Liver (tissue), 9 donors: Measurements from ENCODE around the gene AKT3. TPM values are rescaled to one million over a fixed set of nuclear protein-coding genes. Genes with fewer than 3 reads are reported as not detected.
A peak's percentile ranks its signal among the peaks of the same experiment; 100 is the strongest.

ENCODE experiments used
- DNase-seq: peaks from one replicate; pipeline ENCODE4 v3.0.0-alpha.2; 2017; ENCODE audit warnings: low spot score
- H3K27ac ChIP-seq, 2 donors: one replicate each; pipeline ENCODE4 v1.7.0; 2013; ENCODE audit warnings: inconsistent platforms in 2 of 2, low read length in 2 of 2, control low read depth in 1 of 2, low read depth in 1 of 2, mild to moderate bottlenecking in 1 of 2
- H3K27me3 ChIP-seq, 4 donors: one replicate each; pipeline versions ENCODE4 v1.6.1 to v1.7.0; 2013; ENCODE audit warnings: low read length in 3 of 4, inconsistent platforms in 1 of 4, mild to moderate bottlenecking in 1 of 4, moderate library complexity in 1 of 4; ENCODE audit not compliant: control insufficient read depth in 4 of 4, insufficient read depth in 4 of 4
- H3K36me3 ChIP-seq, 4 donors: one replicate each; pipeline versions ENCODE4 v1.6.1 to v1.7.0; 2013; ENCODE audit warnings: low read length in 3 of 4, mild to moderate bottlenecking in 3 of 4, low read depth in 1 of 4, moderate library complexity in 1 of 4; ENCODE audit not compliant: control insufficient read depth in 4 of 4, insufficient read depth in 3 of 4
- H3K4me1 ChIP-seq, 4 donors: one replicate each; pipeline versions ENCODE4 v1.6.1 to v1.7.0; 2013; ENCODE audit warnings: low read length in 3 of 4, mild to moderate bottlenecking in 3 of 4, moderate library complexity in 1 of 4; ENCODE audit not compliant: control insufficient read depth in 4 of 4, insufficient read depth in 4 of 4
- H3K4me3 ChIP-seq, 3 donors: one replicate each; pipeline versions ENCODE4 v1.6.1 to v1.7.0; 2013; ENCODE audit warnings: low read length in 3 of 3, control low read depth in 1 of 3, low read depth in 1 of 3, mild to moderate bottlenecking in 1 of 3
- H3K9ac ChIP-seq, 2 donors: one replicate each; pipeline ENCODE4 v1.7.0; 2013; ENCODE audit warnings: low read length in 2 of 2, mild to moderate bottlenecking in 2 of 2, moderate library complexity in 2 of 2, control low read depth in 1 of 2, low read depth in 1 of 2
- H3K9me3 ChIP-seq, 4 donors: one replicate each; pipeline versions ENCODE4 v1.6.1 to v1.7.0; 2013; ENCODE audit warnings: low read length in 3 of 4; ENCODE audit not compliant: control insufficient read depth in 4 of 4
- EGR1 ChIP-seq, 2 donors: IDR thresholded peaks; 2 replicates each; pipeline ENCODE4 v1.6.1; 2016 to 2018; ENCODE audit warnings: antibody characterized with exemption in 2 of 2, low read depth in 2 of 2
- FOXA1 ChIP-seq: IDR thresholded peaks from 2 replicates; pipeline ENCODE4 v1.6.1; 2016; ENCODE audit warnings: antibody characterized with exemption
- GABPA ChIP-seq, 2 donors: IDR thresholded peaks in 1 of 2; conservative IDR thresholded peaks in 1 of 2; 2 replicates each; pipeline ENCODE4 v1.6.1; 2016; ENCODE audit warnings: antibody characterized with exemption in 2 of 2, mild to moderate bottlenecking in 1 of 2, moderate library complexity in 1 of 2
- HNF4A ChIP-seq, 2 donors: conservative IDR thresholded peaks; 2 replicates each; pipeline ENCODE4 v1.6.1; 2016; ENCODE audit warnings: antibody characterized with exemption in 2 of 2, mild to moderate bottlenecking in 2 of 2
- HNF4G ChIP-seq: IDR thresholded peaks from 2 replicates; pipeline ENCODE4 v1.6.1; 2016; ENCODE audit warnings: antibody characterized with exemption
- JUND ChIP-seq, 2 donors: IDR thresholded peaks; 2 replicates each; pipeline ENCODE4 v1.6.1; 2016; ENCODE audit warnings: antibody characterized with exemption in 2 of 2
- NR2F2 ChIP-seq: IDR thresholded peaks from 2 replicates; pipeline ENCODE4 v1.6.1; 2016; ENCODE audit warnings: antibody characterized with exemption
- RAD21 ChIP-seq, 2 donors: IDR thresholded peaks; 2 replicates each; pipeline ENCODE4 v1.6.1; 2016; ENCODE audit warnings: antibody characterized with exemption in 2 of 2, mild to moderate bottlenecking in 2 of 2
- RXRA ChIP-seq, 2 donors: IDR thresholded peaks; 2 replicates each; pipeline ENCODE4 v1.6.1; 2017 to 2018; ENCODE audit warnings: antibody characterized with exemption in 2 of 2, mild to moderate bottlenecking in 1 of 2
- SP1 ChIP-seq: IDR thresholded peaks from 2 replicates; pipeline ENCODE4 v1.6.1; 2018; ENCODE audit warnings: antibody characterized with exemption, mild to moderate bottlenecking
- TAF1 ChIP-seq: conservative IDR thresholded peaks from 2 replicates; pipeline ENCODE4 v1.6.1; 2016; ENCODE audit warnings: antibody characterized with exemption, mild to moderate bottlenecking
- YY1 ChIP-seq: IDR thresholded peaks from 2 replicates; pipeline ENCODE4 v1.6.1; 2016; ENCODE audit warnings: antibody characterized with exemption, mild to moderate bottlenecking
- WGBS: extraction: QIAGEN DNeasy Blood & Tissue Kit; methylation state at CpG from one replicate; pipeline ENCODE4 v1.1.7; 2013; 5-methylcytosine and 5-hydroxymethylcytosine counted together
- polyA plus RNA-seq, 2 donors: library from polyadenylated mRNA; stranded (reverse) in 1 of 2; unstranded in 1 of 2; fragments of 200-250 nt in 1 of 2; fragments of >200 nt in 1 of 2; fragmentation: Nextera tagmentation in 1 of 2; extraction: Ambion mirVana in 1 of 2; gene quantifications; one replicate each; pipeline versions ENCODE4 v1.2.1 to v1.2.3, GENCODE V29; 2013 to 2015
- total RNA-seq, 2 donors: library from RNA; depleted of rRNA; stranded (reverse); fragments of >200 nt; gene quantifications; one replicate each; pipeline ENCODE4 v1.2.3, GENCODE V29; 2014
- TF ChIP-seq, protein P1 (sequence below): IDR thresholded peaks from 2 replicates; pipeline ENCODE4 v1.6.1; 2016; ENCODE audit warnings: antibody characterized with exemption
- TF ChIP-seq, protein P2 (sequence below): IDR thresholded peaks from 2 replicates; pipeline ENCODE4 v1.6.1; 2016; ENCODE audit warnings: antibody characterized with exemption
- TF ChIP-seq, protein P3 (sequence below): fragments of 150-350 bp; IDR thresholded peaks from 2 replicates; pipeline ENCODE4 v1.5.1; 2017; ENCODE audit warnings: improper control_type of control experiment, low read depth, low read length; ENCODE audit not compliant: missing input control
- TF ChIP-seq, protein P4 (sequence below): IDR thresholded peaks from 2 replicates; pipeline ENCODE4 v1.6.1; 2016; ENCODE audit warnings: antibody characterized with exemption
- TF ChIP-seq, protein P5 (sequence below): IDR thresholded peaks from 2 replicates; pipeline ENCODE4 v1.6.1; 2016; ENCODE audit warnings: antibody characterized with exemption, mild to moderate bottlenecking
- donor health status: healthy.
- donor health status: healthy.
- donor health status: healthy.
- donor health status: healthy.
- donor health status: healthy.

The AKT3 gene
- total and polyA plus RNA-seq, 4 donors: 1.7 to 7.6 (median 2.8) TPM

DNA sequence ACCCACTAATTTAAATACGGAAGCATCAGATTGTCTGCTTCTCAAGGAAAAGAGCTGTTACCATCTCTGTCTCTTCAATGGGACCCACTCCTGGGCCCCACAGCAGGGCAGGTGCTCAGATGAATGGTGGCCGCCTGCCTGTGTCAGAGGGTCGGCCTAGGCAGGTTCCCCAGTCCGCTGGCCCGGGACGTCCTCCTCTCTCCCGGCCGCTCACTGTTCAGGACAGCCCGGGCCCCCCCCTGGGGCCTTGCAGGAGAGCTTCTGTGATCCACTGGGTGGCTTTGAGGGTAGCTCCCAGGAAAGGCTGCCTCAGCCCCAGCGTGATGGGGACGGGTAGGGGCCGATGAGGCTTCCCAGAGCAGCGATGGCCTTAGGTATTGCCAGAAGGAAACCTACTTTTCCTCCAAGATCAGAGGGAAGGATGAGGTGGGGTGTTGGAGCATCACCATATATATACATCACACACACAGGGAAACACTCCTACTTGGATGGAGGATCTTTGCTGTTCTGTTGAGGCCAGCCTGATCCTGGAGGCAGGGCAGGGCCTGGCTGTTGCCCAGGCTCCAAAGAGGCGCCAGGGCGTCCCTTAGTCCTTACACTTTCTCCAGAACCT lies 362.9 kb downstream of the AKT3 start:
- Histone ChIP-seq H3K27me3 (no peaks in the 10 kb centered on the region), H3K9me3 (no peaks in the 10 kb centered on the region), H3K27ac (no peak overlapping the region), H3K9ac (no peak overlapping the region), H3K4me3 (no peak overlapping the region), H3K4me1 (peaks cover 0 to 13% (median 7%) of the 10 kb centered on the region in 4 donors), H3K36me3 (no peaks in the 10 kb centered on the region)
- TF ChIP-seq JUND (IDR thresholded peaks at IDR 0.05) (no peak), YY1 (no peak), RXRA (IDR thresholded peaks at IDR 0.05) (no peak), RAD21 (IDR thresholded peaks at IDR 0.05) (no peak), GABPA (IDR thresholded peaks at IDR 0.05 in 1 of 2, conservative IDR thresholded peaks at IDR 0.05 in 1 of 2) (no peak), HNF4G (no peak), HNF4A (conservative IDR thresholded peaks at IDR 0.05) (no peak), FOXA1 (no peak), SP1 (no peak), NR2F2 (no peak), TAF1 (no peak)
- TF ChIP-seq, protein P1, sequence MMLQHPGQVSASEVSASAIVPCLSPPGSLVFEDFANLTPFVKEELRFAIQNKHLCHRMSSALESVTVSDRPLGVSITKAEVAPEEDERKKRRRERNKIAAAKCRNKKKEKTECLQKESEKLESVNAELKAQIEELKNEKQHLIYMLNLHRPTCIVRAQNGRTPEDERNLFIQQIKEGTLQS: no peak
- TF ChIP-seq, protein P2, sequence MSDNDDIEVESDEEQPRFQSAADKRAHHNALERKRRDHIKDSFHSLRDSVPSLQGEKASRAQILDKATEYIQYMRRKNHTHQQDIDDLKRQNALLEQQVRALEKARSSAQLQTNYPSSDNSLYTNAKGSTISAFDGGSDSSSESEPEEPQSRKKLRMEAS: no peak
- TF ChIP-seq, protein P3, sequence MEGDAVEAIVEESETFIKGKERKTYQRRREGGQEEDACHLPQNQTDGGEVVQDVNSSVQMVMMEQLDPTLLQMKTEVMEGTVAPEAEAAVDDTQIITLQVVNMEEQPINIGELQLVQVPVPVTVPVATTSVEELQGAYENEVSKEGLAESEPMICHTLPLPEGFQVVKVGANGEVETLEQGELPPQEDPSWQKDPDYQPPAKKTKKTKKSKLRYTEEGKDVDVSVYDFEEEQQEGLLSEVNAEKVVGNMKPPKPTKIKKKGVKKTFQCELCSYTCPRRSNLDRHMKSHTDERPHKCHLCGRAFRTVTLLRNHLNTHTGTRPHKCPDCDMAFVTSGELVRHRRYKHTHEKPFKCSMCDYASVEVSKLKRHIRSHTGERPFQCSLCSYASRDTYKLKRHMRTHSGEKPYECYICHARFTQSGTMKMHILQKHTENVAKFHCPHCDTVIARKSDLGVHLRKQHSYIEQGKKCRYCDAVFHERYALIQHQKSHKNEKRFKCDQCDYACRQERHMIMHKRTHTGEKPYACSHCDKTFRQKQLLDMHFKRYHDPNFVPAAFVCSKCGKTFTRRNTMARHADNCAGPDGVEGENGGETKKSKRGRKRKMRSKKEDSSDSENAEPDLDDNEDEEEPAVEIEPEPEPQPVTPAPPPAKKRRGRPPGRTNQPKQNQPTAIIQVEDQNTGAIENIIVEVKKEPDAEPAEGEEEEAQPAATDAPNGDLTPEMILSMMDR: no peak
- 98% methylated on average over 15 of the region's 15 CpGs for WGBS
- no peak for DNase-seq

DNA sequence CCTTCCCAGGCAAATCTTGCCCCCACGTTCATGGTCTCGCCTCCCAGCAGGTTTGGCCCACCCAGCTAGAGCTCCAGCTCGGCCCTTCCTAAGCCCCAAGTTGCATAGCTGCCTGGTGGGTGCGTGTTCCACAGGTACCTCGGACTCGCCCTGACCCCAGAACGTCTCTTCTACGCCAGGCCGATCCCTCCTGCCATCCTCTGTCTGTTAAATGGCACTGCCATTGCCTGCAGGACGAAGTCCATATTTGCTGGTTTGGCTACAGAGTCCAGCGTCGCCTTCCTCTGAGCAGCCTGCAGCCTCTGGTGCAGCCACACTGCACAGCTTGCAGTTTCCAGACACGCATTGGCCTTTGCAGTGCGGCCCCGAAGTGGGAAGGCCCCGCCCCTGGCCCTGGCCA lies 366.1 kb downstream of the AKT3 start:
- peak overlapping the region; percentile 46 to 78 for H3K9ac ChIP-seq
- no peaks in the 10 kb centered on the region for H3K9me3 ChIP-seq
- TF ChIP-seq YY1 (peak; percentile 97), RAD21 (IDR thresholded peaks at IDR 0.05) (peak in 1 of 2 donors; percentile 54), HNF4A (conservative IDR thresholded peaks at IDR 0.05) (peak; percentile 87 to 94), HNF4G (peak; percentile 74), EGR1 (IDR thresholded peaks at IDR 0.05; ENCODE audit: low read depth in 2 of 2) (peak in 1 of 2 donors; percentile 14), RXRA (IDR thresholded peaks at IDR 0.05) (peak; percentile 57 to 72), SP1 (peak; percentile 77), JUND (IDR thresholded peaks at IDR 0.05) (no peak), GABPA (IDR thresholded peaks at IDR 0.05 in 1 of 2, conservative IDR thresholded peaks at IDR 0.05 in 1 of 2) (no peak), FOXA1 (peak; percentile 15)
- TF ChIP-seq, protein P4, sequence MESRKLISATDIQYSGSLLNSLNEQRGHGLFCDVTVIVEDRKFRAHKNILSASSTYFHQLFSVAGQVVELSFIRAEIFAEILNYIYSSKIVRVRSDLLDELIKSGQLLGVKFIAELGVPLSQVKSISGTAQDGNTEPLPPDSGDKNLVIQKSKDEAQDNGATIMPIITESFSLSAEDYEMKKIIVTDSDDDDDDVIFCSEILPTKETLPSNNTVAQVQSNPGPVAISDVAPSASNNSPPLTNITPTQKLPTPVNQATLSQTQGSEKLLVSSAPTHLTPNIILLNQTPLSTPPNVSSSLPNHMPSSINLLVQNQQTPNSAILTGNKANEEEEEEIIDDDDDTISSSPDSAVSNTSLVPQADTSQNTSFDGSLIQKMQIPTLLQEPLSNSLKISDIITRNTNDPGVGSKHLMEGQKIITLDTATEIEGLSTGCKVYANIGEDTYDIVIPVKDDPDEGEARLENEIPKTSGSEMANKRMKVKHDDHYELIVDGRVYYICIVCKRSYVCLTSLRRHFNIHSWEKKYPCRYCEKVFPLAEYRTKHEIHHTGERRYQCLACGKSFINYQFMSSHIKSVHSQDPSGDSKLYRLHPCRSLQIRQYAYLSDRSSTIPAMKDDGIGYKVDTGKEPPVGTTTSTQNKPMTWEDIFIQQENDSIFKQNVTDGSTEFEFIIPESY: no peak
- TF ChIP-seq, protein P5, sequence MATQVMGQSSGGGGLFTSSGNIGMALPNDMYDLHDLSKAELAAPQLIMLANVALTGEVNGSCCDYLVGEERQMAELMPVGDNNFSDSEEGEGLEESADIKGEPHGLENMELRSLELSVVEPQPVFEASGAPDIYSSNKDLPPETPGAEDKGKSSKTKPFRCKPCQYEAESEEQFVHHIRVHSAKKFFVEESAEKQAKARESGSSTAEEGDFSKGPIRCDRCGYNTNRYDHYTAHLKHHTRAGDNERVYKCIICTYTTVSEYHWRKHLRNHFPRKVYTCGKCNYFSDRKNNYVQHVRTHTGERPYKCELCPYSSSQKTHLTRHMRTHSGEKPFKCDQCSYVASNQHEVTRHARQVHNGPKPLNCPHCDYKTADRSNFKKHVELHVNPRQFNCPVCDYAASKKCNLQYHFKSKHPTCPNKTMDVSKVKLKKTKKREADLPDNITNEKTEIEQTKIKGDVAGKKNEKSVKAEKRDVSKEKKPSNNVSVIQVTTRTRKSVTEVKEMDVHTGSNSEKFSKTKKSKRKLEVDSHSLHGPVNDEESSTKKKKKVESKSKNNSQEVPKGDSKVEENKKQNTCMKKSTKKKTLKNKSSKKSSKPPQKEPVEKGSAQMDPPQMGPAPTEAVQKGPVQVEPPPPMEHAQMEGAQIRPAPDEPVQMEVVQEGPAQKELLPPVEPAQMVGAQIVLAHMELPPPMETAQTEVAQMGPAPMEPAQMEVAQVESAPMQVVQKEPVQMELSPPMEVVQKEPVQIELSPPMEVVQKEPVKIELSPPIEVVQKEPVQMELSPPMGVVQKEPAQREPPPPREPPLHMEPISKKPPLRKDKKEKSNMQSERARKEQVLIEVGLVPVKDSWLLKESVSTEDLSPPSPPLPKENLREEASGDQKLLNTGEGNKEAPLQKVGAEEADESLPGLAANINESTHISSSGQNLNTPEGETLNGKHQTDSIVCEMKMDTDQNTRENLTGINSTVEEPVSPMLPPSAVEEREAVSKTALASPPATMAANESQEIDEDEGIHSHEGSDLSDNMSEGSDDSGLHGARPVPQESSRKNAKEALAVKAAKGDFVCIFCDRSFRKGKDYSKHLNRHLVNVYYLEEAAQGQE: peak; percentile 65
- H3K27me3 ChIP-seq: no peaks in the 10 kb centered on the region
- 45% methylated on average over 16 of the region's 16 CpGs for WGBS
- H3K36me3 ChIP-seq: no peaks in the 10 kb centered on the region
- H3K4me1 ChIP-seq: peaks cover 0 to 13% (median 7%) of the 10 kb centered on the region in 4 donors
- peak overlapping the region; percentile 83 to 94 for H3K27ac ChIP-seq
- H3K4me3 ChIP-seq: peak overlapping the region; percentile 11 to 75 (median 62)
- no peak for DNase-seq
